ENCODE data around the gene PLK1.

- TF ChIP-seq ZNF274 (IDR thresholded peaks at IDR 0.05; ENCODE audit: low read depth, low read length) (no peak), SUZ12 (IDR thresholded peaks at IDR 0.05; ENCODE audit: extremely low read depth, insufficient read depth, insufficient read length) (no peak), YY1 (IDR thresholded peaks at IDR 0.05; ENCODE audit: insufficient read depth, insufficient read length) (no peak)
Observed at GRCh38 chr16:23689442-23690187, 10.9 kb downstream of the PLK1 start.

All from NT2/D1 (cell line).